A549 treated with GW870086 at 1 μM for 4 hours (cell line): ENCODE data around the gene HSPB6. TPM values are rescaled to one million over a fixed set of nuclear protein-coding genes. Genes with fewer than 3 reads are reported as not detected.

Source experiments
- total RNA-seq: library from RNA; stranded (reverse); fragments of 200-300 nt; extraction: Qiagen RNA extraction; gene quantifications from 5 replicates; pipeline ENCODE4 v1.2.3, GENCODE V29; 2022; ENCODE audit warnings: low read depth

The HSPB6 gene, protein sequence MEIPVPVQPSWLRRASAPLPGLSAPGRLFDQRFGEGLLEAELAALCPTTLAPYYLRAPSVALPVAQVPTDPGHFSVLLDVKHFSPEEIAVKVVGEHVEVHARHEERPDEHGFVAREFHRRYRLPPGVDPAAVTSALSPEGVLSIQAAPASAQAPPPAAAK
- 0.18 to 0.38 TPM (median 0.32 TPM) in 4 of 5 replicates, not detected in the other for total RNA-seq

DNA sequence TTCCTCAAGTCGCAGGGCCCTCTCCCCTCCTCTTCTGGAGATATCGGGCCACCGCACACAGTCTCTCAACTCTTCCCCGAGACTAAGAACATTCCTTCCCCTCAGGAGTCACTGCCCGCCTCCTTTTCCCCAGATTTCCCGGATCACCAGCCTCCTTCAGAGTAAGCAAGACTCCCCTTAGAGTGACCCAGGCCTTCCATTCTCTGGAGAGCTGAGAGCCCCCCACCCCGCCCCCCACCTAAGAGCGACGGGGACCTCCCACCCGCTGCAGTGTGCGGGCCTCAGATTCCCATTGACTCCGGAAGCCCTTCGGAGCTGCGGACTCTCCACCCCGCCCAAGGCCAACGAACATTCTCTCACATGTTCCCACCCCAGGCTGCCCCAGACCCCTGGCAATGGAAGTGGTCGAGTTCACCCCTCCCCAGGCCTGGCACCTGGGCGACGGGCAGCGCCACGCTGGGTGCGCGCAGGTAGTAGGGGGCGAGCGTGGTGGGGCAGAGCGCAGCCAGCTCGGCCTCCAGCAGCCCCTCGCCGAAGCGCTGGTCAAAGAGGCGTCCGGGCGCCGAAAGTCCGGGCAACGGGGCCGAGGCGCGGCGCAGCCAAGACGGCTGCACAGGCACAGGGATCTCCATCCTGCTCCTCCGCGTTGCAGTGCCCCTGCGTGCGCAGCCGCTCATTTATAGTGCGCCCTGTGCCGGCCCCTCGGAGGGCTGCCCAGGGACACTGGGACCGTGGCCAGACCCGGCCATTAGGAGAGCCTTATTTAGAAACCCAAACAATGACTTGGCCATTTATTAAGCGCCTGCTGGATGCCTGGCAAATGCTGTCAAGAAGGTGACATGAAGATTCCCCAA, at the start of gene HSPB6:
HSPB6 (minus strand) TSS at position 653 of the 854 bp plus-strand sequence; CDS start at position 632, 21 bp downstream.

DNA sequence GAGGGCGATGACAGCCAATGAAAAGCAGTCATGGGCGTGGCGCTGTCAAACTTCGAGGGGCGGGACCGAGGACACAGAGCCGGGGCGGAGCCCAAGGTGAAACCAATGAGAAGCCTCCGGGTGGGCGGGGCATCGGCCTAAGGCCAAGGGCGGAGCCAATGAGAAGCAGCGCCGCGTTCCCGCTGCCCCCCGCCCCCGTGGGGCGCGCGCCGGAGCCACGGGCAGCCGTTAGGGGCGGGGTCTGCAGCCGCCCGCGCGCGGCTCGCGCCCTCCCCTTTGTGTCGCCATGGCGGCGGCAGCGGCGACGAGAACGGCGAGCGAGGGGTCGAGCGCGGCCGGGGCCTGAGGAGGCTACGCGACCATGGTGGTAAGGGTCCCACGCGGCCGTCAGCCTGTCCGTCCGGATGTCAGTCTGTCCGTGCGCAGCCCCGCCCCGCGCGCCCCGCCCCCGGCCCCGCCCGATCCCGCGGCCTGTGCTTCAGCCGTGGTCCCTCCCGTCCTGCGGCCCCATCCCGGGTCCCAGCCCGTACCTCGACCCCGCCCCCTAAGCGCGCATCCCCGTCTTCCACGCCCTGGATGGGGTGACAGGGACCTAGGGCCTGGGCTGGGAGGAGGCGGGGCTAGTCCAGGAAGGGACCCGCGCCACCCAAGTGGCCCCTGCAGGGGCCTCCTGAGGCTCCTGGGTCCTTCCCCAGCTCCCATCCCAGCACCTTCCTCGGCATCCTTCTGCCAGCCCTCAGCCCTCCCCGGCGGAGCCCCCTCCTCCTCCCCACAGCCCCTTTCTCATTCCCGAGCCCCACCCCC, 18.7 kb upstream of the HSPB6 start, which contains the start of gene ARHGAP33:
ARHGAP33 (plus strand) TSS at position 267 of the 804 bp plus-strand sequence; CDS start at position 362, 95 bp downstream.

DNA sequence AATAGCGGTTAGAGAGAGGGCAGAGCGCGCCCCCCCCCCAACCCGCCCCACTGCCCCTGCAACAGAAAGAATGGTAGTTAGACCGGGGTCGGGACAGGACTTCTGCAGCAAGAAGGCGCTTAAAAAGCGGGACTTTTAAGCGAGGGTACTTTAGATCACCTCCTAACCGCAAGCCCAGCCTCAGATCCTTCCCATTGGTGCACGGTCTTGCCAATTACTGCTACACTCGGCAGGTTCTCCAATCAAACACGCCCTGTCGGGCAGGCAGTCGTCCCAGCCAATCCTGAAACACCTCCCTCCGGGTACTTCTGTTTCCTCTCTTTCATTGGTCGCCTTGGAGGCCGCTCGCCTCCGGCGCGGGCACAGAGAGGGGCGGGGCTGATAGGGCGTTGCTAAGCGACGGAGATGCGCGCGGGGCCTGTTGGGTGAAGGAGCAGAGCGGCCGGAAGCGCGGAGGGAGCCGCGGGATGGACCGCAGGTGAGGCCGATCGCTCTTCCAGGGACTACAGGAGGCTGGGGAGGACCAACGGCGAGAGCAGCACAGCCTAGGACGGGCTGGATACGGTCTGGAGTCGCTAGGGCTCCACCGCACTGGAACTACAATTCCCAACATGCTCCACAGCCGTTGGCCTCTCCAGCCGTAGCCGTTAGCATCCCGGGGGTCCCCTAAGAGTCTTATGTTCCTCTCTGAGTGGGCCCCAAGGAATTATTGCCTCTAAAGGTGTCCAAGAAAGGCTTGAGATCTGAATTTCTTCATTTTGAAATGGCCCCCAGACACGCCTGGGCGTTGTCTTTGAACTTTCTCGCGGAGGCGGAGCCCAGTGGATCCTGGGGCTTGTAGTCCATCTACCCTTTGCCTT, 1.1 kb upstream of the HSPB6 start, which contains the start of gene PROSER3:
PROSER3 (plus strand) TSS at position 428 of the 860 bp plus-strand sequence; CDS start at position 468, 40 bp downstream.

DNA sequence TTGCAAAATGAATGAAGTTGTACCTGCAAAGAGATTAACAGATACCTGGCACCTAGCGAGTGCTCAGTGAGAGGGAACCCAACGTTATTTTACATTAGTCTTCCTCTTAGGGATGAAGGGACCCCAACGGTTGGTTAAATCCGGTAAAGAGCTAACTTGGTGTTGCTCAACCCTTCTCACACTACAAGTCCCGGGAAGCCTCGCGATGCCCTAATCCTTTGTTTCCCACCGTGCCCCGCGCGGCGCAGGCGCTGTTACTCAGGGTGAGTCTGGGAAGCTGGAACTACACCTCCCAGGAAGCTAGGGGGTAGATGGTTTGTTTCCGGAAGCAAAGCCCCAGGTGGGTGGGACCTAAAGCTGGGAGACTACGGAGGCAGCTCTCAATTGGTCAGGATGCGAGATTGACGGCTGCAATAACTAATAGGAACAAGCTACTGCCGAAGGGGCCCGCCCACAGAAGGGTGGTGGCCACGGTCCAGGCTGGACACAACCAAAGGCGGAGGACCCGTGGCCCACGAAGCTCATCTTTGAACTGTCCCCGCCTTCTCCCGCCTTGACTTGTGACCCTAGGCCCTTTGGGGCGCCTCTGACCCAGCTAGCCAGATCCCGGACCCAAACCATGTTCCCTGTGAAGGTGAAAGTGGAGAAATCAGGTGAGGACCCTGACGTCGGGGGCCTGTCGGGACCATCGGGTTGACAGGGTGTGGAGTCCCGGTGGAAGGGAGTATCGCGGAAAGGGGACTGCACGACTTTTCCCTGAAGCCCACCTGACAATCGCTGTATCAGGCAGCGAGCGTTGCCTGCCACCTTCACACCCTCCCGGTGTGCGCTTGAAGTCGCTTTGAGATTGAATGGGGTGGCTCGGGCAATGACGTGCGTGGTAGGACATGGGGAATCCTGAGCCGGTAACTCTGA, 8.5 kb downstream of the HSPB6 start, which contains the start of gene LIN37:
LIN37 (plus strand) TSS at position 471 of the 915 bp plus-strand sequence; CDS start at position 620, 149 bp downstream.

DNA sequence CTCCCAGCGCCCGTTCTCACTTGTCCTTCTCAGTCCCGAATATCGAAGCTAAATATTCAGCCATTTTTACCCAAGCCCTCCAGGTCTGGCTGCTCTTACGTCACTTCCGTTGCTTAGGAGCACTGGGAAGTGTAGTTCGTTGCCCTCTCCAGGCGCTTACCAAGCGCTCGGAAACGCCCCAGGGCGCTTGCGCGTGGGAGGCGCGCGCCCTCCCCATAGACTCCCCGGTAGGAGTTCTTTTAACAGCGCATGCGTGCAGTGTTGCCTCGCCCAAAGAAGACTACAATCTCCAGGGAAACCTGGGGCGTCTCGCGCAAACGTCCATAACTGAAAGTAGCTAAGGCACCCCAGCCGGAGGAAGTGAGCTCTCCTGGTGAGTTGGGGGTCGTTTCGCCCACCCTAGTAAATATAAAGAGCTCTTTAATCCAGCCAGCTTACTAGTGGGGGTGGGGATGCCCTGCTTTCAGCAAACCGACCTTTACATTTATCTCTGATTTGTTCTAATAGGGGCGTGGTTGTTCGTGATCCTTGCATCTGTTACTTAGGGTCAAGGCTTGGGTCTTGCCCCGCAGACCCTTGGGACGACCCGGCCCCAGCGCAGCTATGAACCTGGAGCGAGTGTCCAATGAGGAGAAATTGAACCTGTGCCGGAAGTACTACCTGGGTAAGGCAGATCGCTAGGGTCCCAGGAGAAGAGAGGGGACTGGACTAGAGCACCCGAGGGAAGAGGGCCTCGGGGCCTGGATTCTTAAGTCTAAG, 11.3 kb downstream of the HSPB6 start, which contains the start of the genes PSENEN and U2AF1L4:
PSENEN (plus strand) TSS at position 324 of the 759 bp plus-strand sequence; CDS start at position 604, 280 bp downstream.
U2AF1L4 (minus strand) TSS at position 91 of the 759 bp plus-strand sequence; CDS start at position 64, 27 bp downstream.

DNA sequence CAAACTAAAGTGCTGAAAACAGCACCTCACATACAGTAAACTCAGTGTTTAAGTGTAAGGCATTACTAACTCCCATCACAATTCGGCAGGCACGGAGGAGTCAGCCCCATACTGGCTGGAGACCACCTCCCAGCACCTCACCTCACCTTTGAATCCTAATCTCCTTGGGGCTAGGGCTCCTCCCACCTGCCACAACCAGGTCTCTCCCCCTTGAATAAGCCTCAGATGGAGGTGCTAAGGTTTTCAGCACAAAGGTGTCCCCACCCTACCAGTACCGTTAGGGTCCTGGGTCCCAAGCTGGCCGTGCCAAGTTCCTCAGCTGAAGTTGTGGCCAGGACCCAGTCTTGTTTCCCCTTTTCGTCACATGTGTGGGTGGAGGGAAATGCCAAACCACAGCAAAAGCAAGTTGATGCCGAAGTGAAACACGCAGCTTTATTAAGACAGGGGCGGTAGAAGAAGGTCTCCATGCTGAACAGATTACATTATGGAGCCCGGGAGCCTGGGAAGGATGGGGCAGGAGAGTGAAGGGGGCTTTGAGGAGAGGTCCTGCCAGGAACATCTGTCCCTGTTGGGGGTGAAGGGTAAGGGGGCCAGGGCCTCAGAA, 14.6 kb downstream of the HSPB6 start, which contains the start of gene IGFLR1:
IGFLR1 (minus strand) TSS at position 332 of the 604 bp plus-strand sequence. CDS start 1,272 bp downstream, outside the sequence.

DNA sequence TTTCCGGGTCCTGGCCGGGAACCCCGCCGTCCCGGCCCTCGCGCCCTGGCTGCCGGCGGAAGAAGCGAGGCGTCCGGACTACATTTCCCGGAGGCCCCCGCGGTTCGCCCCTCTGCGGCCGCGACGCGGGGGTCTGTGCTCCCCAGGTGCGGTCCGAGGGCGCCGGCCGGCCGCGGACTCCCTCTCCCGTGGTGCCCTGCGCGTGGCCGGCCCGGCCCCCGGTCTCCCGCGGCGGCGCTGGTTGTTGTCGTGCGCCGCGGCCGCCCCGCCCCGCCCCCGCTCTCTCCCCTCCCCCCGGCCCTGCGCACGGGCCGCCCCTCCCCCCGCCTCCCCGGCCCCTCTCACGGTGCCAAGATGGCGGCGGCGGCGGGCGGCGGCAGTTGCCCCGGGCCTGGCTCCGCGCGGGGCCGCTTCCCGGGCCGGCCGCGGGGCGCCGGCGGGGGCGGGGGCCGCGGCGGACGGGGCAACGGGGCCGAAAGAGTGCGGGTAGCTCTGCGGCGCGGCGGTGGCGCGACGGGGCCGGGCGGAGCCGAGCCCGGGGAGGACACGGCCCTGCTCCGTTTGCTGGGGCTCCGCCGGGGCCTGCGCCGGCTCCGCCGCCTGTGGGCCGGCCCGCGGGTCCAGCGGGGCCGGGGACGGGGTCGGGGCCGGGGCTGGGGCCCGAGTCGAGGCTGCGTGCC, 39.0 kb downstream of the HSPB6 start, which contains the start of gene KMT2B:
KMT2B (plus strand) TSS at position 339 of the 680 bp plus-strand sequence; CDS start at position 355, 16 bp downstream.

Other genes starting within 250 kb of the HSPB6 start
- 34.6 to 40.9 TPM (median 36.9 TPM) in 5 replicates for gene DMKN, start 243.4 kb downstream of the HSPB6 start, total RNA-seq
- 1.8 to 3.7 TPM (median 3.0 TPM) in 5 replicates for gene SBSN, start 228.7 kb downstream of the HSPB6 start, total RNA-seq
- 0.08 to 0.21 TPM (median 0.17 TPM) in 4 of 5 replicates, not detected in the other for gene GAPDHS, start 223.6 kb downstream of the HSPB6 start, total RNA-seq
- gene TMEM147, start 211.4 kb downstream of the HSPB6 start, total RNA-seq = 383 to 426 TPM (median 419 TPM) in 5 replicates
- 0.10 TPM in 1 of 5 replicates, not detected in the others for gene ATP4A, start 193.4 kb downstream of the HSPB6 start, total RNA-seq
- not detected in 5 replicates for gene PMIS2, start 170.9 kb downstream of the HSPB6 start, total RNA-seq
- 12.2 to 17.4 TPM (median 14.8 TPM) in 5 replicates for gene HAUS5, start 144.3 kb downstream of the HSPB6 start, total RNA-seq
- 147 to 204 TPM (median 201 TPM) in 5 replicates for gene RBM42, start 128.0 kb downstream of the HSPB6 start, total RNA-seq
- 2.1 to 3.1 TPM (median 2.2 TPM) in 5 replicates for gene ETV2, start 115.3 kb downstream of the HSPB6 start, total RNA-seq
- 1,289 to 1,613 TPM (median 1,322 TPM) in 5 replicates for gene COX6B1, start 108.7 kb downstream of the HSPB6 start, total RNA-seq
- 0.41 to 1.2 TPM (median 0.91 TPM) in 5 replicates for gene UPK1A, start 90.5 kb downstream of the HSPB6 start, total RNA-seq
- gene ZBTB32, start 52.5 kb downstream of the HSPB6 start, total RNA-seq = not detected in 5 replicates
- gene KMT2B, start 39.0 kb downstream of the HSPB6 start, total RNA-seq = 48.1 to 60.8 TPM (median 55.0 TPM) in 5 replicates
- 7.6 to 13.3 TPM (median 10.2 TPM) in 5 replicates for gene IGFLR1, start 14.6 kb downstream of the HSPB6 start, total RNA-seq
- 25.2 to 29.1 TPM (median 25.8 TPM) in 5 replicates for gene U2AF1L4, start 11.6 kb downstream of the HSPB6 start, total RNA-seq
- 260 to 334 TPM (median 276 TPM) in 5 replicates for gene PSENEN, start 11.4 kb downstream of the HSPB6 start, total RNA-seq
- gene LIN37, start 8.5 kb downstream of the HSPB6 start, total RNA-seq = 20.0 to 28.4 TPM (median 22.7 TPM) in 5 replicates
- 21.3 to 29.7 TPM (median 26.3 TPM) in 5 replicates for gene PROSER3, start 1.1 kb upstream of the HSPB6 start, total RNA-seq
- 4.1 to 8.6 TPM (median 6.0 TPM) in 5 replicates for gene ARHGAP33, start 18.5 kb upstream of the HSPB6 start, total RNA-seq
- 0.18 to 0.80 TPM (median 0.29 TPM) in 5 replicates for gene PRODH2, start 55.8 kb upstream of the HSPB6 start, total RNA-seq
- 0.41 to 0.75 TPM (median 0.59 TPM) in 5 replicates for gene NPHS1, start 95.5 kb upstream of the HSPB6 start, total RNA-seq
- 0.46 to 0.74 TPM (median 0.53 TPM) in 5 replicates for gene KIRREL2, start 99.9 kb upstream of the HSPB6 start, total RNA-seq
- gene APLP1, start 111.5 kb upstream of the HSPB6 start, total RNA-seq = 65.9 to 95.9 TPM (median 93.4 TPM) in 5 replicates
- 4.8 to 7.4 TPM (median 6.3 TPM) in 5 replicates for gene NFKBID, start 143.5 kb upstream of the HSPB6 start, total RNA-seq
- 0.28 to 0.45 TPM in 2 of 5 replicates, not detected in the others for gene HCST, start 145.5 kb upstream of the HSPB6 start, total RNA-seq
- not detected in 5 replicates for gene TYROBP, start 151.3 kb upstream of the HSPB6 start, total RNA-seq
- gene LRFN3, start 179.3 kb upstream of the HSPB6 start, total RNA-seq = 13.5 to 23.2 TPM (median 21.2 TPM) in 5 replicates
- gene SDHAF1, start 238.2 kb upstream of the HSPB6 start, total RNA-seq = 38.3 to 50.7 TPM (median 48.4 TPM) in 5 replicates